Measurements from ENCODE around the gene PCDH18.

DNA sequence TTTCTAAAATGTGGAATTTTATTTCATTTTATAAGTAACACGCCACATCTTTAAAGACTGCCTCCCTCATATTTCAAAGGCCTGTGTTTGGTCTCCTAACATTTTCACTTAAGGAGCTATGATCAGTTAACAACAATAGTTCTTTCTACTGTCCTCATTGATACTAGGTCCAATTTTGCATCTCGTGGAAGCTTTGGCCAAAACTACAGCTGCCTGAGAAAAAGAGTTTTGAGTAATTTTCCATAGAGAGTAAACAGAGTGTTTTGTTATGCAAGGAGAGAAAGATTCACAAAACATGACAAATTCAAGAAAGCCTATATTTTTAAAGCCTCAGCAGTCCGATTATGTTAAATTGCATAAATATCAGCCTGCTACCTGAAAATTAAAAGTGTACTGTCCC lies 11.4 kb upstream of the PCDH18 start:
- TF ChIP-seq, protein P1, sequence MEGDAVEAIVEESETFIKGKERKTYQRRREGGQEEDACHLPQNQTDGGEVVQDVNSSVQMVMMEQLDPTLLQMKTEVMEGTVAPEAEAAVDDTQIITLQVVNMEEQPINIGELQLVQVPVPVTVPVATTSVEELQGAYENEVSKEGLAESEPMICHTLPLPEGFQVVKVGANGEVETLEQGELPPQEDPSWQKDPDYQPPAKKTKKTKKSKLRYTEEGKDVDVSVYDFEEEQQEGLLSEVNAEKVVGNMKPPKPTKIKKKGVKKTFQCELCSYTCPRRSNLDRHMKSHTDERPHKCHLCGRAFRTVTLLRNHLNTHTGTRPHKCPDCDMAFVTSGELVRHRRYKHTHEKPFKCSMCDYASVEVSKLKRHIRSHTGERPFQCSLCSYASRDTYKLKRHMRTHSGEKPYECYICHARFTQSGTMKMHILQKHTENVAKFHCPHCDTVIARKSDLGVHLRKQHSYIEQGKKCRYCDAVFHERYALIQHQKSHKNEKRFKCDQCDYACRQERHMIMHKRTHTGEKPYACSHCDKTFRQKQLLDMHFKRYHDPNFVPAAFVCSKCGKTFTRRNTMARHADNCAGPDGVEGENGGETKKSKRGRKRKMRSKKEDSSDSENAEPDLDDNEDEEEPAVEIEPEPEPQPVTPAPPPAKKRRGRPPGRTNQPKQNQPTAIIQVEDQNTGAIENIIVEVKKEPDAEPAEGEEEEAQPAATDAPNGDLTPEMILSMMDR (IDR thresholded peaks at IDR 0.05) = no peak
- TF ChIP-seq POLR2A (IDR thresholded peaks at IDR 0.05) = no peak

Data from sigmoid colon (tissue), 3 donors.